Activated naive CD4-positive, alpha-beta T cell treated with anti-CD3 and anti-CD28 coated beads, Interleukin-2, amount 50 U/mL, for 16 hours (primary cell): Measurements from ENCODE around the gene ZFYVE28.

Source experiments
- DNase-seq: peaks from one replicate; pipeline ENCODE4 v3.0.0-alpha.2; 2020

The ZFYVE28 gene

GRCh38 chr4:2268357-2269205, 149.9 kb downstream of the ZFYVE28 start:
- no peak for DNase-seq

GRCh38 chr4:2267841-2268240, 150.6 kb downstream of the ZFYVE28 start:
- DNase-seq: no peak

- DNase-seq: no peak
Measured at GRCh38 chr4:2267320-2267811, 151.1 kb downstream of the ZFYVE28 start.

- no peak for DNase-seq
Measured at GRCh38 chr4:2266821-2267220, 151.6 kb downstream of the ZFYVE28 start.

- no peak for DNase-seq
Measured at GRCh38 chr4:2266181-2266580, 152.3 kb downstream of the ZFYVE28 start.

GRCh38 chr4:2265113-2266110, 153.0 kb downstream of the ZFYVE28 start:
- no peak for DNase-seq

GRCh38 chr4:2264481-2265041, 153.9 kb downstream of the ZFYVE28 start:
- DNase-seq: no peak

GRCh38 chr4:2263926-2264321, 154.5 kb downstream of the ZFYVE28 start:
- DNase-seq: no peak

- no peak for DNase-seq
Measured at GRCh38 chr4:2262944-2263250, 155.5 kb downstream of the ZFYVE28 start.

GRCh38 chr4:2262145-2262943, 156.1 kb downstream of the ZFYVE28 start:
- DNase-seq: peak; percentile 98

GRCh38 chr4:2261853-2262144, 156.6 kb downstream of the ZFYVE28 start, which contains the start of gene MXD4:
TSS of gene MXD4 (minus strand) at chr4:2262109. CDS start at chr4:2261980, 129 bp downstream.
- no peak for DNase-seq

GRCh38 chr4:2261110-2261852, 157.2 kb downstream of the ZFYVE28 start:
- DNase-seq: peak; percentile 62

GRCh38 chr4:2260344-2261109, 157.9 kb downstream of the ZFYVE28 start:
- peak; percentile 10 for DNase-seq

GRCh38 chr4:2259541-2260343, 158.7 kb downstream of the ZFYVE28 start:
- DNase-seq: peak; percentile 8

GRCh38 chr4:2259036-2259540, 159.4 kb downstream of the ZFYVE28 start:
- DNase-seq: no peak

GRCh38 chr4:2258091-2259035, 160.1 kb downstream of the ZFYVE28 start:
- no peak for DNase-seq

- no peak for DNase-seq
Measured at GRCh38 chr4:2257361-2258081, 160.9 kb downstream of the ZFYVE28 start.

GRCh38 chr4:2256781-2257191, 161.7 kb downstream of the ZFYVE28 start:
- no peak for DNase-seq
